ENCODE results near the gene DENND1A.

DNA sequence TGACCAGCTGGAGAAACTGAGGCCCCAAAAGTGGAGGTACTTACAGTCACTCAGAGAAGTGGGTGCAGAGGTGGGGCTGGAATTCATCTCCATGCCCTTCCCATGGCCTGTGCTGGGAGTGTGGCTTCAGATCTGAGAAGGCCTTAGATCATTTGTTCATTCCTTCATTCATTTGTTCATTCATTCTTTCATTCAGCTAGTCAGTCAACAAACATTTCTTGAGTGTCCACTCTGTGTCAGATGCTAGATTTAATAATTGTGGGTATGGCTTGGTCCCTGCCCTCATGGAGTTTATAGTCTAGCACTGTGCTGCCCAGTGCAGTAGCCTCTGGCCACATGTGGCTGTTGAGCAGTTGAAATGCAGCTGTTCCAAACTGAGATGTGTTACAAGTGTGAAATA, 593.0 kb downstream of the DENND1A start:
- TF ChIP-seq POLR2AphosphoS5 (IDR thresholded peaks at IDR 0.05; ENCODE audit: low read depth, low read length): no peak
- TF ChIP-seq, protein P1, sequence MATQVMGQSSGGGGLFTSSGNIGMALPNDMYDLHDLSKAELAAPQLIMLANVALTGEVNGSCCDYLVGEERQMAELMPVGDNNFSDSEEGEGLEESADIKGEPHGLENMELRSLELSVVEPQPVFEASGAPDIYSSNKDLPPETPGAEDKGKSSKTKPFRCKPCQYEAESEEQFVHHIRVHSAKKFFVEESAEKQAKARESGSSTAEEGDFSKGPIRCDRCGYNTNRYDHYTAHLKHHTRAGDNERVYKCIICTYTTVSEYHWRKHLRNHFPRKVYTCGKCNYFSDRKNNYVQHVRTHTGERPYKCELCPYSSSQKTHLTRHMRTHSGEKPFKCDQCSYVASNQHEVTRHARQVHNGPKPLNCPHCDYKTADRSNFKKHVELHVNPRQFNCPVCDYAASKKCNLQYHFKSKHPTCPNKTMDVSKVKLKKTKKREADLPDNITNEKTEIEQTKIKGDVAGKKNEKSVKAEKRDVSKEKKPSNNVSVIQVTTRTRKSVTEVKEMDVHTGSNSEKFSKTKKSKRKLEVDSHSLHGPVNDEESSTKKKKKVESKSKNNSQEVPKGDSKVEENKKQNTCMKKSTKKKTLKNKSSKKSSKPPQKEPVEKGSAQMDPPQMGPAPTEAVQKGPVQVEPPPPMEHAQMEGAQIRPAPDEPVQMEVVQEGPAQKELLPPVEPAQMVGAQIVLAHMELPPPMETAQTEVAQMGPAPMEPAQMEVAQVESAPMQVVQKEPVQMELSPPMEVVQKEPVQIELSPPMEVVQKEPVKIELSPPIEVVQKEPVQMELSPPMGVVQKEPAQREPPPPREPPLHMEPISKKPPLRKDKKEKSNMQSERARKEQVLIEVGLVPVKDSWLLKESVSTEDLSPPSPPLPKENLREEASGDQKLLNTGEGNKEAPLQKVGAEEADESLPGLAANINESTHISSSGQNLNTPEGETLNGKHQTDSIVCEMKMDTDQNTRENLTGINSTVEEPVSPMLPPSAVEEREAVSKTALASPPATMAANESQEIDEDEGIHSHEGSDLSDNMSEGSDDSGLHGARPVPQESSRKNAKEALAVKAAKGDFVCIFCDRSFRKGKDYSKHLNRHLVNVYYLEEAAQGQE (IDR thresholded peaks at IDR 0.05; ENCODE audit: insufficient read depth in 1 of 2, low read depth in 2 of 2, low read length in 2 of 2): no peak
- no peak for TF ChIP-seq SIN3A (IDR thresholded peaks at IDR 0.05; ENCODE audit: borderline replicate concordance, insufficient read depth, low read length)

All from PFSK-1 (cell line).